HEK293 (cell line): Measurements from ENCODE around the gene CCDC124.

Source experiments
- CTCF ChIA-PET: fragments of 350-600 bp; formaldehyde crosslinking; extraction: SDS; loops from one replicate; lab custom pipeline; 2021; ENCODE audit warnings: antibody characterized with exemption; lab: Yijun Ruan, JAX
- POLR2A ChIA-PET: fragments of 300-600 bp; formaldehyde crosslinking; extraction: SDS; loops from one replicate; lab custom pipeline; 2020; ENCODE audit warnings: antibody characterized with exemption, inconsistent platforms; lab: Yijun Ruan, JAX
- H3K27ac ChIP-seq: fragments of 200-500 bp; sonication (Bioruptor generic); 2 replicates; pipeline ENCODE4 v1.5.1; 2014; ENCODE audit warnings: low read depth, low read length, control low read depth, inconsistent platforms; ENCODE audit errors: extremely low read depth
- H3K36me3 ChIP-seq, 2 experiments: fragments of 200-500 bp in 1 of 2; sonication (Bioruptor generic) in 1 of 2; 1 replicate in 1 of 2; 2 replicates in 1 of 2; pipeline ENCODE4 v1.5.1; 2014 to 2017; ENCODE audit warnings: inconsistent platforms in 2 of 2, low read length in 2 of 2; ENCODE audit not compliant: control insufficient read depth in 2 of 2, insufficient read depth in 1 of 2
- H3K4me1 ChIP-seq: fragments of 200-500 bp; sonication (Bioruptor generic); 2 replicates; pipeline ENCODE4 v1.5.1; 2014; ENCODE audit warnings: mild to moderate bottlenecking, low read length, inconsistent platforms; ENCODE audit not compliant: control insufficient read depth, insufficient read depth
- H3K4me3 ChIP-seq: 2 replicates; pipeline ENCODE4 v1.5.1; 2011; ENCODE audit warnings: low read depth, mild to moderate bottlenecking, control low read depth, low read length, moderate library complexity
- H3K9me3 ChIP-seq: fragments of 200-500 bp; sonication (Bioruptor generic); 2 replicates; pipeline ENCODE4 v1.5.1; 2014; ENCODE audit warnings: low read depth, low read length, inconsistent platforms; ENCODE audit not compliant: control insufficient read depth, insufficient read depth
- GLIS2 ChIP-seq: fragments of 450-650 bp; formaldehyde crosslinking; IDR thresholded peaks from 2 replicates; pipeline ENCODE4 v1.5.1; 2016; ENCODE audit warnings: missing biosample characterization, missing genetic modification characterization
- KLF7 ChIP-seq: fragments of 450-650 bp; formaldehyde crosslinking; IDR thresholded peaks from 2 replicates; pipeline ENCODE4 v1.5.1; 2016; ENCODE audit warnings: missing biosample characterization, missing genetic modification characterization, borderline replicate concordance
- PRDM10 ChIP-seq: fragments of 450-650 bp; formaldehyde crosslinking; IDR thresholded peaks from 2 replicates; pipeline ENCODE4 v1.5.1; 2016; ENCODE audit warnings: missing biosample characterization, missing genetic modification characterization
- TCF7L2 ChIP-seq: IDR thresholded peaks from 2 replicates; pipeline ENCODE4 v1.6.1; 2011; ENCODE audit warnings: low read depth, mild to moderate bottlenecking, inconsistent platforms, low read length, moderate library complexity, borderline replicate concordance
- ZBTB6 ChIP-seq: fragments of 450-650 bp; formaldehyde crosslinking; IDR thresholded peaks from 2 replicates; pipeline ENCODE4 v1.5.1; 2017; ENCODE audit warnings: missing biosample characterization, missing genetic modification characterization
- ZIC2 ChIP-seq: fragments of 450-650 bp; formaldehyde crosslinking; IDR thresholded peaks from 2 replicates; pipeline ENCODE4 v1.5.1; 2016; ENCODE audit warnings: missing biosample characterization, missing genetic modification characterization
- ZNF114 ChIP-seq: fragments of 450-650 bp; formaldehyde crosslinking; IDR thresholded peaks from 2 replicates; pipeline ENCODE4 v1.5.0; 2017; ENCODE audit warnings: missing biosample characterization, missing genetic modification characterization
- ZNF138 ChIP-seq: fragments of 450-650 bp; formaldehyde crosslinking; IDR thresholded peaks from 2 replicates; pipeline ENCODE4 v1.5.1; 2016; ENCODE audit warnings: missing biosample characterization, missing genetic modification characterization, borderline replicate concordance
- ZNF202 ChIP-seq: fragments of 450-650 bp; formaldehyde crosslinking; IDR thresholded peaks from 2 replicates; pipeline ENCODE4 v1.5.1; 2016; ENCODE audit warnings: missing biosample characterization, missing genetic modification characterization, borderline replicate concordance
- ZNF24 ChIP-seq: fragments of 450-650 bp; formaldehyde crosslinking; IDR thresholded peaks from 2 replicates; pipeline ENCODE4 v1.5.1; 2016; ENCODE audit warnings: missing biosample characterization, missing genetic modification characterization
- ZNF341 ChIP-seq: fragments of 450-650 bp; formaldehyde crosslinking; IDR thresholded peaks from 2 replicates; pipeline ENCODE4; 2016; ENCODE audit warnings: low read depth, missing biosample characterization, missing genetic modification characterization
- ZNF449 ChIP-seq: fragments of 450-650 bp; formaldehyde crosslinking; IDR thresholded peaks from 2 replicates; pipeline ENCODE4 v1.5.1; 2017; ENCODE audit warnings: missing biosample characterization, mild to moderate bottlenecking, missing genetic modification characterization, moderate library complexity
- ZNF544 ChIP-seq: fragments of 450-650 bp; formaldehyde crosslinking; IDR thresholded peaks from 2 replicates; pipeline ENCODE4 v1.5.0; 2017; ENCODE audit warnings: missing biosample characterization, missing genetic modification characterization
- ZNF596 ChIP-seq: fragments of 450-650 bp; IDR thresholded peaks from 2 replicates; pipeline ENCODE4 v1.5.0; 2018; ENCODE audit warnings: missing biosample characterization, mild to moderate bottlenecking, missing genetic modification characterization, moderate library complexity
- ZNF624 ChIP-seq: fragments of 450-650 bp; formaldehyde crosslinking; IDR thresholded peaks from 2 replicates; pipeline ENCODE4 v1.5.1; 2017; ENCODE audit warnings: missing biosample characterization, missing genetic modification characterization
- ZNF692 ChIP-seq: fragments of 450-650 bp; formaldehyde crosslinking; IDR thresholded peaks from 2 replicates; pipeline ENCODE4 v1.5.1; 2016; ENCODE audit warnings: missing biosample characterization, missing genetic modification characterization
- ZNF830 ChIP-seq: fragments of 450-650 bp; IDR thresholded peaks from 2 replicates; pipeline ENCODE4 v1.5.0; 2018; ENCODE audit warnings: missing biosample characterization, missing genetic modification characterization, low read depth, mild to moderate bottlenecking, moderate library complexity
- ZSCAN23 ChIP-seq: fragments of 450-650 bp; formaldehyde crosslinking; IDR thresholded peaks from 2 replicates; pipeline ENCODE4 v1.5.1; 2016; ENCODE audit warnings: missing biosample characterization, missing genetic modification characterization
- TF ChIP-seq, protein P1 (sequence below): fragments of 450-650 bp; formaldehyde crosslinking; IDR thresholded peaks from 2 replicates; pipeline ENCODE4 v1.5.1; 2017; ENCODE audit warnings: missing biosample characterization, missing genetic modification characterization
- TF ChIP-seq, protein P2 (sequence below): fragments of 450-650 bp; IDR thresholded peaks from 2 replicates; pipeline ENCODE4 v1.5.1; 2018; ENCODE audit warnings: missing biosample characterization, mild to moderate bottlenecking, missing genetic modification characterization
- TF ChIP-seq, protein P3 (sequence below): IDR thresholded peaks from 2 replicates; pipeline ENCODE4 v1.6.1; 2011; ENCODE audit warnings: mild to moderate bottlenecking, low read depth, low read length, borderline replicate concordance

CCDC124 gene

GRCh38 chr19:17944301-17944700 lies 11.5 kb downstream of the CCDC124 start (continued):
- TF ChIP-seq PRDM10 (tag by site-specific recombination) (no peak), ZNF544 (tag by site-specific recombination) (no peak), ZNF596 (tag by site-specific recombination) (no peak), ZSCAN23 (tag by site-specific recombination) (no peak), GLIS2 (tag by site-specific recombination) (no peak), ZNF624 (tag by site-specific recombination) (no peak)
- TF ChIP-seq, protein P1, sequence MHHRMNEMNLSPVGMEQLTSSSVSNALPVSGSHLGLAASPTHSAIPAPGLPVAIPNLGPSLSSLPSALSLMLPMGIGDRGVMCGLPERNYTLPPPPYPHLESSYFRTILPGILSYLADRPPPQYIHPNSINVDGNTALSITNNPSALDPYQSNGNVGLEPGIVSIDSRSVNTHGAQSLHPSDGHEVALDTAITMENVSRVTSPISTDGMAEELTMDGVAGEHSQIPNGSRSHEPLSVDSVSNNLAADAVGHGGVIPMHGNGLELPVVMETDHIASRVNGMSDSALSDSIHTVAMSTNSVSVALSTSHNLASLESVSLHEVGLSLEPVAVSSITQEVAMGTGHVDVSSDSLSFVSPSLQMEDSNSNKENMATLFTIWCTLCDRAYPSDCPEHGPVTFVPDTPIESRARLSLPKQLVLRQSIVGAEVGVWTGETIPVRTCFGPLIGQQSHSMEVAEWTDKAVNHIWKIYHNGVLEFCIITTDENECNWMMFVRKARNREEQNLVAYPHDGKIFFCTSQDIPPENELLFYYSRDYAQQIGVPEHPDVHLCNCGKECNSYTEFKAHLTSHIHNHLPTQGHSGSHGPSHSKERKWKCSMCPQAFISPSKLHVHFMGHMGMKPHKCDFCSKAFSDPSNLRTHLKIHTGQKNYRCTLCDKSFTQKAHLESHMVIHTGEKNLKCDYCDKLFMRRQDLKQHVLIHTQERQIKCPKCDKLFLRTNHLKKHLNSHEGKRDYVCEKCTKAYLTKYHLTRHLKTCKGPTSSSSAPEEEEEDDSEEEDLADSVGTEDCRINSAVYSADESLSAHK (tag by site-specific recombination) = no peak

- Histone ChIP-seq H3K4me3 (peak overlapping the region; percentile 33), H3K36me3 (peaks cover 0 to 22% of the 10 kb centered on the region in 2 experiments; a peak in 1 of 3 replicates), H3K27ac (no peak overlapping the region), H3K9me3 (no peaks in the 10 kb centered on the region), H3K4me1 (peaks cover 6% of the 10 kb centered on the region; the same call in 1 of the 2 replicates)
- CTCF ChIA-PET = interaction anchor here (0.7 to 9.4 kb wide), 8 partner anchors 11 to 554 kb away, joined by 3 to 92 read pairs (median 4); partner anchors contain the start of gene SLC5A5
- POLR2A ChIA-PET = interaction anchor here (0.6 to 2.2 kb wide), 9 partner anchors 9 to 1323 kb away, joined by 3 to 8 read pairs (median 5); partner anchors contain the start of gene CCDC124
- TF ChIP-seq ZNF138 (tag by site-specific recombination) (no peak), ZNF830 (tag by site-specific recombination) (no peak), ZNF24 (tag by site-specific recombination) (no peak), KLF7 (tag by site-specific recombination) (no peak), ZNF202 (tag by site-specific recombination) (no peak), ZNF341 (peak; percentile 29; the same call in 1 of the 2 replicates), ZIC2 (tag by site-specific recombination) (peak; percentile 48; the same call in 1 of the 2 replicates), ZNF449 (peak; percentile 81; the same call in 1 of the 2 replicates), ZBTB6 (tag by site-specific recombination) (no peak), TCF7L2 (no peak), ZNF692 (no peak), ZNF596 (tag by site-specific recombination) (no peak), ZNF114 (tag by site-specific recombination) (no peak)
- TF ChIP-seq, protein P2, sequence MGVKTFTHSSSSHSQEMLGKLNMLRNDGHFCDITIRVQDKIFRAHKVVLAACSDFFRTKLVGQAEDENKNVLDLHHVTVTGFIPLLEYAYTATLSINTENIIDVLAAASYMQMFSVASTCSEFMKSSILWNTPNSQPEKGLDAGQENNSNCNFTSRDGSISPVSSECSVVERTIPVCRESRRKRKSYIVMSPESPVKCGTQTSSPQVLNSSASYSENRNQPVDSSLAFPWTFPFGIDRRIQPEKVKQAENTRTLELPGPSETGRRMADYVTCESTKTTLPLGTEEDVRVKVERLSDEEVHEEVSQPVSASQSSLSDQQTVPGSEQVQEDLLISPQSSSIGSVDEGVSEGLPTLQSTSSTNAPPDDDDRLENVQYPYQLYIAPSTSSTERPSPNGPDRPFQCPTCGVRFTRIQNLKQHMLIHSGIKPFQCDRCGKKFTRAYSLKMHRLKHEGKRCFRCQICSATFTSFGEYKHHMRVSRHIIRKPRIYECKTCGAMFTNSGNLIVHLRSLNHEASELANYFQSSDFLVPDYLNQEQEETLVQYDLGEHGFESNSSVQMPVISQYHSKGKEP (tag by site-specific recombination) = no peak
- TF ChIP-seq, protein P3, sequence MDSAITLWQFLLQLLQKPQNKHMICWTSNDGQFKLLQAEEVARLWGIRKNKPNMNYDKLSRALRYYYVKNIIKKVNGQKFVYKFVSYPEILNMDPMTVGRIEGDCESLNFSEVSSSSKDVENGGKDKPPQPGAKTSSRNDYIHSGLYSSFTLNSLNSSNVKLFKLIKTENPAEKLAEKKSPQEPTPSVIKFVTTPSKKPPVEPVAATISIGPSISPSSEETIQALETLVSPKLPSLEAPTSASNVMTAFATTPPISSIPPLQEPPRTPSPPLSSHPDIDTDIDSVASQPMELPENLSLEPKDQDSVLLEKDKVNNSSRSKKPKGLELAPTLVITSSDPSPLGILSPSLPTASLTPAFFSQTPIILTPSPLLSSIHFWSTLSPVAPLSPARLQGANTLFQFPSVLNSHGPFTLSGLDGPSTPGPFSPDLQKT = no peak
Measured at GRCh38 chr19:17946965-17947784, 14.4 kb downstream of the CCDC124 start.
